ENCODE results near the gene DPM3. TPM values are rescaled to one million over a fixed set of nuclear protein-coding genes. Genes with fewer than 3 reads are reported as not detected.

Gene DPM3
- total and polyA plus RNA-seq, 2 of the 4 experiments (the other 2 are of a cell fraction) = 29.0 to 129 TPM

DNA sequence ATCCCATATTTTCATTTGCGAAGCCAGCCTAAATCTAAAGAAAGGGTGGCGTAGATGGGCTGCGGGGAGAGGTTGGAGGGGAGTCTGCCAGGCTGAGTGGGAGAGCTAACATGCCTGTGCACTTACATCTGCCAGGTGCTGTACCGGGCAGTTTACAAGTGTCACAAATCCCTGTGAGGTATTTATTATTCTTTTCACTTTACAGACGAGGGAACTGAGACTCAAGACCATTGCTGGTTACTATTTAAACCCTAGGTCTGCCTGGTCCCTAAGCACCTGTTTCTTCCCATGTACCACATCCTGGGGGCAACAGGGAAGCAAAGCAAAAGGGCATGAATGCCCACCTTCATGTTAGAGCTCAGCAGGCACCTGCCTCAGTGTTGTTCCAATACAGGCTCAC is 32.0 kb downstream of the DPM3 start:
- H3K4me3 ChIP-seq (ENCODE audit: insufficient read depth, low read depth, low read length) = no peak overlapping the region
- WGBS, 2 experiments (ENCODE audit: extremely low coverage in 2 of 2, insufficient read length in 1 of 2) = no CpG with 5 or more reads among the region's 5 CpGs
- no peak overlapping the region for H4K5ac ChIP-seq (ENCODE audit: low read depth, low read length)
- H3K18ac ChIP-seq (ENCODE audit: low read depth, low read length) = no peak overlapping the region
- ChIA-PET CTCF (no interaction called here), POLR2A (ENCODE audit: unreplicated experiment) (no interaction called here)
- in situ Hi-C loops (cut with MboI; ENCODE audit: low sequenced_read_pairs) (no loop called here), intact Hi-C loops (cut with micrococcal nuclease) (no loop called here), dilution Hi-C loops (cut with HindIII; ENCODE audit: low sequenced_read_pairs, unreplicated experiment) (no loop called here)
- no peak overlapping the region for H3K4ac ChIP-seq (ENCODE audit: low read depth, low read length)
- H3K14ac ChIP-seq (replicated peaks; ENCODE audit: low read depth, low read length) = no peak overlapping the region
- no peak for TF ChIP-seq RCOR1 (IDR thresholded peaks at IDR 0.05; ENCODE audit: insufficient replicate concordance, low read length)
- no peak for TF ChIP-seq NFE2L2 (IDR thresholded peaks at IDR 0.05; ENCODE audit: low read depth, low read length)
- TF ChIP-seq CHD1 (IDR thresholded peaks at IDR 0.05; ENCODE audit: low read depth, low read length) = no peak
- no peak for TF ChIP-seq RAD21 (IDR thresholded peaks at IDR 0.05; ENCODE audit: low read length)
- TF ChIP-seq BHLHE40 (IDR thresholded peaks at IDR 0.05; ENCODE audit: low read depth, low read length) = no peak
- TF ChIP-seq MAZ (IDR thresholded peaks at IDR 0.05; ENCODE audit: borderline replicate concordance, low read depth, low read length) = no peak
- TF ChIP-seq, protein P1, sequence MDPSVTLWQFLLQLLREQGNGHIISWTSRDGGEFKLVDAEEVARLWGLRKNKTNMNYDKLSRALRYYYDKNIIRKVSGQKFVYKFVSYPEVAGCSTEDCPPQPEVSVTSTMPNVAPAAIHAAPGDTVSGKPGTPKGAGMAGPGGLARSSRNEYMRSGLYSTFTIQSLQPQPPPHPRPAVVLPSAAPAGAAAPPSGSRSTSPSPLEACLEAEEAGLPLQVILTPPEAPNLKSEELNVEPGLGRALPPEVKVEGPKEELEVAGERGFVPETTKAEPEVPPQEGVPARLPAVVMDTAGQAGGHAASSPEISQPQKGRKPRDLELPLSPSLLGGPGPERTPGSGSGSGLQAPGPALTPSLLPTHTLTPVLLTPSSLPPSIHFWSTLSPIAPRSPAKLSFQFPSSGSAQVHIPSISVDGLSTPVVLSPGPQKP (IDR thresholded peaks at IDR 0.05; ENCODE audit: borderline replicate concordance, low read depth, low read length) = no peak
- H3K4me1 ChIP-seq (ENCODE audit: control insufficient read depth, insufficient read depth, low read length) = no peaks in the 10 kb centered on the region
- no peak overlapping the region for H2AK9ac ChIP-seq (replicated peaks; ENCODE audit: low read depth, low read length, poor library complexity)
- H3K27me3 ChIP-seq (ENCODE audit: control insufficient read depth, insufficient read depth, low read length) = peaks cover 56% of the 10 kb centered on the region
- H2AK5ac ChIP-seq (ENCODE audit: low read depth, low read length) = no peak overlapping the region
- no peak overlapping the region for H3K27ac ChIP-seq (ENCODE audit: insufficient read depth, low read length)
- no peak overlapping the region for H2AFZ ChIP-seq (replicated peaks; ENCODE audit: low read length, poor library complexity)
- no peak overlapping the region for H3K9ac ChIP-seq (ENCODE audit: low read depth, low read length)
- no peaks in the 10 kb centered on the region for H4K20me1 ChIP-seq (ENCODE audit: insufficient read depth, low read length)
- no TSS peak for BruUV-seq (replicated peaks)
- DNase-seq (no peak), ATAC-seq (ENCODE audit: low read depth) (no peak)
- H2BK15ac ChIP-seq (ENCODE audit: low read depth, low read length) = no peak overlapping the region
- no peak overlapping the region for H2BK20ac ChIP-seq (ENCODE audit: low read depth, low read length)
- no peaks in the 10 kb centered on the region for H3K79me1 ChIP-seq (ENCODE audit: low read depth in 1 of 2, low read length in 2 of 2)
- no peaks in the 10 kb centered on the region for H3K36me3 ChIP-seq (ENCODE audit: control insufficient read depth, insufficient read depth, low read length)
- H2BK120ac ChIP-seq (ENCODE audit: low read depth, low read length) = no peak overlapping the region
- H3K9me3 ChIP-seq (ENCODE audit: control insufficient read depth, insufficient read depth, low read length) = no peaks in the 10 kb centered on the region
- H3K4me2 ChIP-seq (ENCODE audit: low read depth, low read length) = no peak overlapping the region
- H4K91ac ChIP-seq (ENCODE audit: insufficient read depth, low read depth, low read length) = no peak overlapping the region
- H3K56ac ChIP-seq (ENCODE audit: extremely low read depth, insufficient read depth, low read length) = no peak overlapping the region
- H3K9me1 ChIP-seq (ENCODE audit: insufficient read depth, low read length) = no peaks in the 10 kb centered on the region
- no peak overlapping the region for H4K8ac ChIP-seq (ENCODE audit: low read depth in 2 of 2, low read length in 2 of 2)
- H3K23ac ChIP-seq (ENCODE audit: low read depth, low read length) = no peak overlapping the region
- H2BK5ac ChIP-seq (ENCODE audit: low read depth, low read length, poor library complexity, severe bottlenecking) = no peak overlapping the region
